ENCODE results near the gene CHRNA7. TPM values are rescaled to one million over a fixed set of nuclear protein-coding genes. Genes with fewer than 3 reads are reported as not detected.

Gene CHRNA7
- total and polyA plus RNA-seq, 2 of the 8 experiments (the other 6 are each of a cell fraction or from before 2014, with no cell fraction given), result 7.5 to 11.0 TPM

- TF ChIP-seq CHD7 (IDR thresholded peaks at IDR 0.05; ENCODE audit: insufficient replicate concordance, low read length), result no peak
- no peak for TF ChIP-seq ATF3 (IDR thresholded peaks at IDR 0.05; ENCODE audit: insufficient read depth, low read depth, low read length)
- no peak for TF ChIP-seq CHD1 (IDR thresholded peaks at IDR 0.05; ENCODE audit: low read depth, low read length)
- no peak for TF ChIP-seq CTCF (IDR thresholded peaks at IDR 0.05; ENCODE audit: control extremely low read depth in 1 of 3, insufficient read depth in 1 of 3, low read depth in 1 of 3, low read length in 3 of 3)
- no peak for TF ChIP-seq SIRT6 (IDR thresholded peaks at IDR 0.05; ENCODE audit: low read length)
Observed at GRCh38 chr15:32067115-32067514, 36.8 kb downstream of the CHRNA7 start (continued).

Data from H1 (cell line).